ENCODE data around the gene C18orf32.

Gene C18orf32

GRCh38 chr18:49500201-49500921, 13.3 kb upstream of the C18orf32 start:
- no peak overlapping the region for H3K27ac ChIP-seq (ENCODE audit: low read length)
- H3K4me1 ChIP-seq (ENCODE audit: control insufficient read depth, insufficient read depth, low read length) = no peaks in the 10 kb centered on the region
- peaks cover 8 to 12% of the 10 kb centered on the region in 2 donors for H3K27me3 ChIP-seq (ENCODE audit: control insufficient read depth in 1 of 2, insufficient read depth in 2 of 2, low read length in 2 of 2)
- H3K36me3 ChIP-seq (ENCODE audit: control insufficient read depth in 2 of 2, insufficient read depth in 2 of 2, low read length in 2 of 2) = no peaks in the 10 kb centered on the region
- H3K9me3 ChIP-seq (ENCODE audit: control insufficient read depth in 2 of 2, low read length in 2 of 2) = no peaks in the 10 kb centered on the region
- H3K4me3 ChIP-seq (ENCODE audit: low read length in 2 of 2) = no peak overlapping the region
- no peak overlapping the region for H3K9ac ChIP-seq (ENCODE audit: low read length in 2 of 2)

- H3K9me3 ChIP-seq (ENCODE audit: control insufficient read depth in 2 of 2, low read length in 2 of 2) = no peaks in the 10 kb centered on the region
- H3K4me3 ChIP-seq (ENCODE audit: low read length in 2 of 2) = no peak overlapping the region
- no peaks in the 10 kb centered on the region for H3K4me1 ChIP-seq (ENCODE audit: control insufficient read depth, insufficient read depth, low read length)
- no peak overlapping the region for H3K27ac ChIP-seq (ENCODE audit: low read length)
- no peaks in the 10 kb centered on the region for H3K36me3 ChIP-seq (ENCODE audit: control insufficient read depth in 2 of 2, insufficient read depth in 2 of 2, low read length in 2 of 2)
- H3K27me3 ChIP-seq (ENCODE audit: control insufficient read depth in 1 of 2, insufficient read depth in 2 of 2, low read length in 2 of 2) = peaks cover 8 to 12% of the 10 kb centered on the region in 2 donors
- no peak overlapping the region for H3K9ac ChIP-seq (ENCODE audit: low read length in 2 of 2)
Measured at GRCh38 chr18:49499046-49499637, 12.1 kb upstream of the C18orf32 start.

- Histone ChIP-seq H3K9ac (ENCODE audit: low read length in 2 of 2) (no peak overlapping the region), H3K9me3 (ENCODE audit: control insufficient read depth in 2 of 2, low read length in 2 of 2) (no peaks in the 10 kb centered on the region), H3K4me1 (ENCODE audit: control insufficient read depth, insufficient read depth, low read length) (peaks cover 7% of the 10 kb centered on the region), H3K36me3 (ENCODE audit: control insufficient read depth in 2 of 2, insufficient read depth in 2 of 2, low read length in 2 of 2) (peaks cover 3% of the 10 kb centered on the region in 2 donors), H3K4me3 (ENCODE audit: low read length in 2 of 2) (no peak overlapping the region), H3K27me3 (ENCODE audit: control insufficient read depth in 1 of 2, insufficient read depth in 2 of 2, low read length in 2 of 2) (peaks cover 8 to 12% of the 10 kb centered on the region in 2 donors), H3K27ac (ENCODE audit: low read length) (no peak overlapping the region)
Measured at GRCh38 chr18:49495480-49495879, 8.4 kb upstream of the C18orf32 start.

GRCh38 chr18:49495076-49495475, 8.0 kb upstream of the C18orf32 start:
- Histone ChIP-seq H3K4me3 (ENCODE audit: low read length in 2 of 2) (no peak overlapping the region), H3K27ac (ENCODE audit: low read length) (no peak overlapping the region)

GRCh38 chr18:49494660-49495059, 7.6 kb upstream of the C18orf32 start:
- no peak overlapping the region for H3K4me3 ChIP-seq (ENCODE audit: low read length in 2 of 2)
- H3K36me3 ChIP-seq (ENCODE audit: control insufficient read depth in 2 of 2, insufficient read depth in 2 of 2, low read length in 2 of 2) = peaks cover 10 to 11% of the 10 kb centered on the region in 2 donors
- peaks cover 7 to 9% of the 10 kb centered on the region in 2 donors for H3K27me3 ChIP-seq (ENCODE audit: control insufficient read depth in 1 of 2, insufficient read depth in 2 of 2, low read length in 2 of 2)
- H3K27ac ChIP-seq (ENCODE audit: low read length) = no peak overlapping the region
- H3K4me1 ChIP-seq (ENCODE audit: control insufficient read depth, insufficient read depth, low read length) = peaks cover 7% of the 10 kb centered on the region
- H3K9ac ChIP-seq (ENCODE audit: low read length in 2 of 2) = no peak overlapping the region
- H3K9me3 ChIP-seq (ENCODE audit: control insufficient read depth in 2 of 2, low read length in 2 of 2) = no peaks in the 10 kb centered on the region

More at GRCh38 chr18:49495076-49495475, 8.0 kb upstream of the C18orf32 start:
- Histone ChIP-seq H3K9me3 (ENCODE audit: control insufficient read depth in 2 of 2, low read length in 2 of 2) (no peaks in the 10 kb centered on the region), H3K4me1 (ENCODE audit: control insufficient read depth, insufficient read depth, low read length) (peaks cover 7% of the 10 kb centered on the region), H3K9ac (ENCODE audit: low read length in 2 of 2) (no peak overlapping the region), H3K27me3 (ENCODE audit: control insufficient read depth in 1 of 2, insufficient read depth in 2 of 2, low read length in 2 of 2) (peaks cover 7 to 9% of the 10 kb centered on the region in 2 donors), H3K36me3 (ENCODE audit: control insufficient read depth in 2 of 2, insufficient read depth in 2 of 2, low read length in 2 of 2) (peaks cover 7% of the 10 kb centered on the region in 2 donors)

GRCh38 chr18:49492694-49493033, 5.6 kb upstream of the C18orf32 start:
- H3K36me3 ChIP-seq (ENCODE audit: control insufficient read depth in 2 of 2, insufficient read depth in 2 of 2, low read length in 2 of 2) = peaks cover 22 to 24% of the 10 kb centered on the region in 2 donors
- H3K27me3 ChIP-seq (ENCODE audit: control insufficient read depth in 1 of 2, insufficient read depth in 2 of 2, low read length in 2 of 2) = no peaks in the 10 kb centered on the region
- no peak overlapping the region for H3K9ac ChIP-seq (ENCODE audit: low read length in 2 of 2)
- no peaks in the 10 kb centered on the region for H3K9me3 ChIP-seq (ENCODE audit: control insufficient read depth in 2 of 2, low read length in 2 of 2)
- H3K4me1 ChIP-seq (ENCODE audit: control insufficient read depth, insufficient read depth, low read length) = peaks cover 7% of the 10 kb centered on the region
- no peak overlapping the region for H3K27ac ChIP-seq (ENCODE audit: low read length)
- no peak overlapping the region for H3K4me3 ChIP-seq (ENCODE audit: low read length in 2 of 2)

GRCh38 chr18:49491857-49492693, 5.0 kb upstream of the C18orf32 start, which contains the start of gene RPL17:
TSS of gene RPL17 (minus strand) at chr18:49492465.
- Histone ChIP-seq H3K9ac (ENCODE audit: low read length in 2 of 2) (peak within 1 kb of the TSS; percentile 93 to 98), H3K9me3 (ENCODE audit: control insufficient read depth in 2 of 2, low read length in 2 of 2) (no peaks in the 10 kb centered on the region), H3K4me3 (ENCODE audit: low read length in 2 of 2) (peak within 1 kb of the TSS; percentile 89 to 92), H3K36me3 (ENCODE audit: control insufficient read depth in 2 of 2, insufficient read depth in 2 of 2, low read length in 2 of 2) (peaks cover 22 to 24% of the 10 kb centered on the region in 2 donors), H3K27ac (ENCODE audit: low read length) (peak within 1 kb of the TSS; percentile 94), H3K4me1 (ENCODE audit: control insufficient read depth, insufficient read depth, low read length) (peaks cover 12% of the 10 kb centered on the region), H3K27me3 (ENCODE audit: control insufficient read depth in 1 of 2, insufficient read depth in 2 of 2, low read length in 2 of 2) (no peaks in the 10 kb centered on the region)

- peak overlapping the region; percentile 94 for H3K27ac ChIP-seq (ENCODE audit: low read length)
- no peaks in the 10 kb centered on the region for H3K27me3 ChIP-seq (ENCODE audit: control insufficient read depth in 1 of 2, insufficient read depth in 2 of 2, low read length in 2 of 2)
- H3K36me3 ChIP-seq (ENCODE audit: control insufficient read depth in 2 of 2, insufficient read depth in 2 of 2, low read length in 2 of 2) = peaks cover 22 to 24% of the 10 kb centered on the region in 2 donors
- H3K9ac ChIP-seq (ENCODE audit: low read length in 2 of 2) = peak overlapping the region; percentile 93 to 98
- peak overlapping the region; percentile 89 to 92 for H3K4me3 ChIP-seq (ENCODE audit: low read length in 2 of 2)
- peaks cover 13% of the 10 kb centered on the region for H3K4me1 ChIP-seq (ENCODE audit: control insufficient read depth, insufficient read depth, low read length)
- H3K9me3 ChIP-seq (ENCODE audit: control insufficient read depth in 2 of 2, low read length in 2 of 2) = no peaks in the 10 kb centered on the region
Measured at GRCh38 chr18:49491534-49491856, 4.5 kb upstream of the C18orf32 start.

GRCh38 chr18:49490246-49490762, 3.3 kb upstream of the C18orf32 start:
- Histone ChIP-seq H3K9me3 (ENCODE audit: control insufficient read depth in 2 of 2, low read length in 2 of 2) (no peaks in the 10 kb centered on the region), H3K9ac (ENCODE audit: low read length in 2 of 2) (no peak overlapping the region), H3K27ac (ENCODE audit: low read length) (no peak overlapping the region), H3K27me3 (ENCODE audit: control insufficient read depth in 1 of 2, insufficient read depth in 2 of 2, low read length in 2 of 2) (no peaks in the 10 kb centered on the region), H3K4me3 (ENCODE audit: low read length in 2 of 2) (no peak overlapping the region), H3K4me1 (ENCODE audit: control insufficient read depth, insufficient read depth, low read length) (peaks cover 13% of the 10 kb centered on the region), H3K36me3 (ENCODE audit: control insufficient read depth in 2 of 2, insufficient read depth in 2 of 2, low read length in 2 of 2) (peaks cover 22 to 24% of the 10 kb centered on the region in 2 donors)

GRCh38 chr18:49487711-49488310, 777 bp upstream of the C18orf32 start:
- Histone ChIP-seq H3K36me3 (ENCODE audit: control insufficient read depth in 2 of 2, insufficient read depth in 2 of 2, low read length in 2 of 2) (peaks cover 24% of the 10 kb centered on the region in 2 donors), H3K27me3 (ENCODE audit: control insufficient read depth in 1 of 2, insufficient read depth in 2 of 2, low read length in 2 of 2) (no peaks in the 10 kb centered on the region), H3K4me3 (ENCODE audit: low read length in 2 of 2) (peak overlapping the region; percentile 81 to 92), H3K27ac (ENCODE audit: low read length) (peak overlapping the region; percentile 78), H3K9me3 (ENCODE audit: control insufficient read depth in 2 of 2, low read length in 2 of 2) (no peaks in the 10 kb centered on the region), H3K4me1 (ENCODE audit: control insufficient read depth, insufficient read depth, low read length) (peaks cover 13% of the 10 kb centered on the region), H3K9ac (ENCODE audit: low read length in 2 of 2) (peak overlapping the region; percentile 89 to 93)
